GM18517 (cell line): ENCODE data around the gene SMIM13.
"Not testable (repeated sequence)": the region's sequence is repeated elsewhere in the genome, so short reads cannot be mapped to it uniquely, and the experiment has no call there.

Experiments used
- ATAC-seq: cut with Tn5 transposase; IDR thresholded peaks from one replicate; pipeline ENCODE4 v1.9.1; 2021; ENCODE audit warnings: mild to moderate bottlenecking, moderate library complexity; ENCODE audit not compliant: unreplicated experiment

The SMIM13 gene

DNA sequence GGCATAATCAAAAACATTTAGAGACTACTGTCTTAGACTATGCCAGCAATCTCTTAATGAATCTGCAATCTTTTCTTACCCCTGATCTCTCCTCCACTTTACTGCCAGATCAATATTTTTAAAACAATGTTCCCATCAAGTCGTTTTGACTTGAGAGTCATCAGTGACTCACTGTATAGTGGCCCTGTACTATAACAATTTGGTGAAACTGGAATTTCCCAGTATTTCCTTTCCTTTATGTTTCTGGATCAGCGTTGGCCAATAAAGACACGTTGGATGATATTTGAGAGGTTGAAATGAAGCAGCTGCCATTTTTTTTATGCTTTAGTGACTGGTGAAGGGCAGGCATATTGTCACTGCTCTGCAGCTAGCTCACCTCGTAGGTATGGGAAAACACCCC, 10.1 kb upstream of the SMIM13 start:
- ATAC-seq: no peak

- ATAC-seq: no peak
Measured at GRCh38 chr6:11083956-11084355, 9.7 kb upstream of the SMIM13 start.

DNA sequence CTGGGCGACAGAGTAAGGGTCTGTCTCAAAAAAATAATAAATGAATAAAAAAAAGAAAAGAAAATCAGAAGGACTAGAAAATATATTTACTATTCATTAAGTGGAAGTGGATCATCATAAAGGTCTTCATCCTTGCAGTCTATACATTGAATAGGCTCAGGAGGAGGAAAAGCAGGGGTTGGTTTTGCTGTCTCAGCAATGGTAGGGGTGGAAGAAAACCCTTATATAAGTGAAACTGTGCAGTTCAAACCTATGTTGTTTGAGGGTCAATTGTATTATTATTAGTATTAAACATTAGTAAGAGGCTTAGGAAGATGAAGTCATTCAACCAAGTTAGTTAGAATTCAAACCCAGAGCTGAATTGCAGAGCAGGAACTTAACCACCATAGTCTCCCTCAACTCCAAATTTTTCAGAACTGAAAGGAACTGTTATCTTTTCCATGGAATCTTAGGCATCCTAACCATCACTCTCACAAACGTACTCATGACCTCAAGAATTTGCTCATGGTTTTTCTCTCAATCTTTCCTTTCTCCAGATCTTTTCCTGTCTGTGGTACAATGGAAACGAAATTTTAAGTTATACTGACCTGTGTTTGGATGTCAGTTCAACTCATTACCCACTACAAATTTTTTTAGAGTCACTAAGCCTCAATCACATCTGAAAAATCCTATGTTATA, 7.7 kb upstream of the SMIM13 start:
- no peak for ATAC-seq

DNA sequence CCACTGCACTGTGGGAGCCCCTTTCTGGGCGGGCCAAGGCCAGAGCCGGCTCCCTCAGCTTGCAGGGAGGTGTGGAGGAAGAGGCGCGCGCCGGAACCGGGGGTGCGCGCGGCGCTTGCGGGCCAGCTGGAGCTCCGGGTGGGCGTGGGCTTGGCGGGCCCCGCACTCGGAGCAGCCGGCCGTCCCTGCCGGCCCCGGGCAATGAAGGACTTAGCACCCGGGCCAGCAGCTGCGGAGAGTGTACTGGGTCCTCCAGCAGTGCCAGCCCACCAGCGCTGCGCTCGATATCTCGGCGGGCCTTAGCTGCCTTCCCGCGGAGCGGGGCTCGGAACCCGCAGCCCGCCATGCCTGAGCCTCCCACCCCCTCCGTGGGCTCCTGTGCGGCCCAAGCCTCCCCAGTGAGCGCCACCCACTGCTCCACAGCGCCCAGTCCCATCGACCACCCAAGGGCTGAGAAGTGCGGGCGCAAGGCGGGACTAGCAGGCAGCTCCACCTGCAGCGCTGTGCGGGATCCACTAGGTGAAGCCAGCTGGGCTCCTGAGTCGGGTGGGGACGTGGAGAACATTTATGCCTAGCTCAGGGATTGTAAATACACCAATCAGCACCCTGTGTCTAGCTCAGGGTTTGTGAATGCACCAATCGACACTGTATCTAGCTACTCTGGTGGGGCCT, 6.4 kb upstream of the SMIM13 start:
- not testable (repeated sequence) for ATAC-seq

- no peak for ATAC-seq
Measured at GRCh38 chr6:11089695-11090094, 3.9 kb upstream of the SMIM13 start.

DNA sequence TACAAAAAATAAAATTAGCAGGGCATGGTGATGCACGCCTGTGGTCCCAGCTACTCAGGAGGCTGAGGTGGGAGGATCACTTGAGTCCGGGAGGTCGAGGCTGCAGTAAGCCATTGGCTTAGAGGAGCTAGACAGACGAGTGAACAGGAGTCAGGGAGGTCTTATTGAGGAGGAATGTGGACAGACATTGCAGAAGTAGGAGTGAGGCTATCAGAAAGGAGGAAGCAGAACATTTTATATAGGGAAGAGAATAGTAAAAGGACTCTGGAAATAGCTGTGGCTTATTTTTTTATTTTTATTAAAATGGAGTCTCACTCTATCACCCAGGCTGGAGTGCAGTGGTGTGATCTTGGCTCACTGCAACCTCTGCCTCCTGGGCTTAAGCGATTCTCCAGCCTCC, 2.5 kb upstream of the SMIM13 start:
- not testable (repeated sequence) for ATAC-seq

GRCh38 chr6:11092668-11093375, 812 bp upstream of the SMIM13 start:
- ATAC-seq: peak; percentile 40

DNA sequence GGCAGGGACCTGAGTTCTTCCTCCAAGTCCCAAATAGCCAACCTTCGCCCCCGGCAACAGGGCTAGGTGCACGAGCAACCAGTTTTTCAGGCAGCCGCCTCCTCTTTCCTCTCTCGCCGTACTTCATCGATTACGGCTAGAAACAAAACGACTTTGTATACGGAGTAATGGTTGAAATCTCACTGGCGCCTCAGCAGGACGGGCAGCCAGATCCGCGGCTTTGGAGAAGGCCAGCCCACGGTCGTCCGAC, 333 bp upstream of the SMIM13 start:
- peak; percentile 40 for ATAC-seq

- peak; percentile 28 for ATAC-seq
Measured at GRCh38 chr6:11094411-11094851, 797 bp downstream of the SMIM13 start.

DNA sequence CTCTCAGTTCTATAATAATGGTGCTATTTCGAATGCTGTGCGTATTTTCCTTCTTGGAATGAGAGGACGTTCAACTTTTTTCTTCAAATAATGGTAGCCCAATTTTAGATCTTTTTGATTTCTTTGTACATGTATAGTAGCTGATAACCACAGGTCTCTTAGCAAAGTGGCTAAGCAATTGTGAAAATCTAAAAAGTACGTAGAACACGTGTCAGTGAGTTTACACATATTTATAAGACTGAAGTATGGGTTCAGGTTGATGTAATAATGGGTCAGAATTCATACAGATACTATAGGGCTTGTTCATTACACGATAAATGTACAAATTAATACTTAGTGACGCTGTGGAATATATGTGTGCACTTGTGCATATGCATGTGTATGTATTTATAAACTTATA, 1.3 kb downstream of the SMIM13 start:
- ATAC-seq: no peak

- no peak for ATAC-seq
Measured at GRCh38 chr6:11096109-11096508, 2.5 kb downstream of the SMIM13 start.

DNA sequence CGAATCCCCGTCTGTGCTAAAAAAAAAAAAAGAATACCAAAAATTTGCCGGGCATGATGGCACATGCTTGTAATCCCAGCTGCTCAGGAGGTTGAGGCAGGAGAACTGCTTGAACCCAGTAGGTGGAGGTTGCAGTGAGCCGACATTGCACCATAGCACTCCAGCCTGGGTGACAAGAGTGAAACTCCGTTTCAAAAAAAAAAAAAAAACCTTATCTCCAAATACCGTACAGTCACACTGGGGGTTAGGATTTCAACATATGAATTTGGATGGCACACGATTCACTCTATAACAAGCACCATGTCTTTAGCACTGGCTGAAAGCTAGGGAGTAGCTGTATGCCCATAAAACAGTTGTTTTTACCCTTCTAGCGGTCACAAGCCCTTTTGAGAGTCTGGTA, 3.8 kb downstream of the SMIM13 start:
- no peak for ATAC-seq

GRCh38 chr6:11098004-11098403, 4.4 kb downstream of the SMIM13 start:
- ATAC-seq: no peak

DNA sequence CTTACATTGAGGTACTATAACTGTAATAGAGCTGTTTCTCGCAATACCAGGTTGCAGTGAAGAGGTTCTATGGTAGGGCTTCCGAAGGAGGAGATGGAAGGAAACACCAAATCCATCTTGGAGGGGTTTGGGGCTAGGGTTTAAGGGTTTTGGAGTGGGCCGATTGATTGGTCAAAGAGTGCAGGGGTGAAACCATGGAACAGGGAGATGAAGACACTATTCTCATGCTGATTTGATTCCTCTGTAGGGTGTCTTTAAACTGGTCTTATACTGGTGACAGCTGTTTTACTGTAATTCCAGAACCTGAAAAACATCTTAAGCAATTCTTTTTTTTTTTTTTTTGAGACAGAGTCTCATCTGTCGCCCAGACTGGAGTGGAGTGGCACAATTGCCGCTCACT, 7.8 kb downstream of the SMIM13 start:
- no peak for ATAC-seq

DNA sequence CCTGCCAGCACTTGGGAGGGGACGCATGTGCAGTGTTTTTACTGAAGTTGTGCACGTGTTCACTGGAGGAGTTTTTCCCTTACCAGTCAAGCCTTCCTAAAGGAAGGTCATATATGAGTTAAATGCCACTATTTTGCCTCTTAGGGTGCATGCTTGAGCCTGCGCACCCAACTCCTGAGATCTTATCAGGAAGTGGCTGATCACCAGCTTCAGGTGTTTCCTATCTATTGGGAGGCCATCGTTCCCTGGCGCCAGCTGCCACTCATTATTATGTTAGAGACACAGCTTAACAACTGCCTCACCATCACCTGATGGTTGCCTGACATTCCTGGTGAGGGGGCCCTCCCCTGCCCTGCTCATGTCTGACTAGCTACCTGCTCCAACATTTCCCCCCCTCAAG, 9.4 kb downstream of the SMIM13 start:
- no peak for ATAC-seq

DNA sequence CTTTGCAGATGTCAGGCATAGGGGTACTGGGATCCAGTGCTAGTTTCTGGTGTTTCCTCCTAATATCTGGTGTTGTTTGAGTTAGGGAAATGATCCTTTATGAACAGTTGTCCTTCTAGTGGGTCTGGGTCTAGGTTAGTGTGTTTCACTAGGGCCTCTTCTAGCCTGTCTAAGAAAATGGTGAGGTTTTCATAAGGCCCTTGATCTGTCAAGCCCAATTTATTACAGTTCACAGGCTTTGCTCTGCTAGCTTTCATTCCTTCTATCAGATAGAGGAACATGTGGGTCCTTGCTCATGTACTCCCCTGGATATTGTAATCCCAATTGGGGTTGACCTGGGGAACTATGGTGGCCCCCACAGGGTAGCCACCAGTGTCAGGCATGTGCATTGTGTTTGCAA, 15.1 kb downstream of the SMIM13 start:
- no peak for ATAC-seq

- ATAC-seq: no peak
Measured at GRCh38 chr6:11110921-11111768, 17.5 kb downstream of the SMIM13 start, which contains the start of gene ERVFRD-1. Gene ERVFRD-1, minus strand, starts transcription at chr6:11111725. Its CDS starts 6,415 bp downstream, at chr6:11105310.

DNA sequence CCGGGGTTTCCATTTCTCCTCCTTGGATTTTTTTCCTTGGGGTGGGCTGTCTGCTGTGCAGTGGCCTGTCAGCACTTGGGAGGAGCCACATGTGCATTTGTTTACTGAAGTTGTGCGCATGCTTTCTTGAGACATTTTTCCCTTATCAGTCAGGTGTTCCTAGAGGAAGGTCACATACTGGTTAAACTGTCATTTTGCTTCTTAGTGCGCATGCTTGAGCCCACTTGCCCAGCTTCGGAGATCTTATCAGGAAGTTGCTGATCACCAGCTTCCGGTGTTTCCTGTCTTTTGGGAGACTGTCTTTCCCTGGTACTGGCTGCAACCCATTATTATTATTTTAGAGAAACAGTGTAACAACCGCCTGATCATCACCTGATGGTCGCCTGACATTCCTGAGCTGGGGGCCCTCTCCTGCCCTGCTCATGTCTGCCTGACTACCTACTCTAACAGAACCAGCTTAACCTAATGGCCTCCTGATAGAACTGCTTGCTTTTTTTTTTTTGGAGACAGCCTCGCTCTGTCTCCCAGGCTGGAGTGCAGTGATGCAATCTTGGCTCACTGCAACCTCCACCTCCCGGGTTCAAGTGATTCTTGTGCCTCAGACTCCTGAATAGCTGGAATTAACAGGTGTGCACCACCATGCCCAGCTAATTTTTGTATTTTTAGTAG, 18.3 kb downstream of the SMIM13 start:
- no peak for ATAC-seq

- no peak for ATAC-seq
Measured at GRCh38 chr6:11113038-11113437, 19.4 kb downstream of the SMIM13 start.

DNA sequence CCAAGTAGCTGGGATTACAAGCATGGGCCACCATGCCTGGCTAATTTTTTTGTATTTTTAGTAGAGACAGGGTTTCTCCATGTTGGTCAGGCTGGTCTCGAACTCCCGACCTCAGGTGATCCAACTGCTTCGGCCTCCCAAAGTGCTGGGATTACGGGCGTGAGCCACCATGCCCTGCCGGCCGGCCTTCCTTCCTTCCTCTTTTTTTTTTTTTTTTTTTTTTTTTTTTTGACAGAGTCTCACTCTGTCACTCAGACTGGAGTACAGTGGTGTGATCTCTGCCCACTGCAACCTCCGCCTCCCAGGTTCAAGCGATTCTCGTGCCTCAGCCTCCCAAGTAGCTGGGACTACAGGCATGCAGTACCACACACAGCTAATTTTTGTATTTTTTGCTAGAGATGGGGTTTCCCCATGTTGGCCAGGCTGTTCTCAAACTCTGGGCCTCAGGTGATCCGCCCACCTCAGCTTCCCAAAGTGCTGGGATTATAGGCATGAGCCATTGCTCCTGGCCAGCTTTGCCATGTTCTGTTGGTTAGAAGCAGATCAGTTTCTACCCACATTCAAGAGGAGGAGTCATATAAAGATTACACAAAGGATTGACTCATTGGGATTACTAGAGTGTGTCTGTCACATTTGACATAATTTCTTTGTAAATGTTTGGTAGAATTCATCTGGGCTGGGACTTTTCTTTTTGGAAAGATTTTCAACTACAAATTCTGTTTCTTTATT, 22.3 kb downstream of the SMIM13 start:
- not testable (repeated sequence) for ATAC-seq
